Left ventricle myocardium inferior (tissue), 1 donor: ENCODE data around the gene KCNC4. TPM values are rescaled to one million over a fixed set of nuclear protein-coding genes. Genes with fewer than 3 reads are reported as not detected.

ENCODE experiments used
- DNase-seq: peaks from one replicate; pipeline ENCODE4 v3.0.0-alpha.2; 2020
- H3K27ac ChIP-seq: fragments of 200-600 bp; replicated peaks from 2 replicates; pipeline ENCODE4 v1.8.0; 2021
- H3K27me3 ChIP-seq: fragments of 200-600 bp; 2 replicates; pipeline ENCODE4 v1.8.0; 2021; ENCODE audit warnings: low read depth
- H3K36me3 ChIP-seq: fragments of 200-600 bp; 2 replicates; pipeline ENCODE4 v1.8.0; 2021
- H3K4me1 ChIP-seq: fragments of 200-600 bp; 2 replicates; pipeline ENCODE4 v1.8.0; 2021
- H3K4me3 ChIP-seq: fragments of 200-600 bp; 2 replicates; pipeline ENCODE4 v1.8.0; 2021; ENCODE audit warnings: mild to moderate bottlenecking, moderate library complexity
- H3K9me3 ChIP-seq: fragments of 200-600 bp; replicated peaks from 2 replicates; pipeline ENCODE4 v1.8.0; 2021
- CTCF ChIP-seq: fragments of 200-600 bp; IDR thresholded peaks from 2 replicates; pipeline ENCODE4 v1.8.0; 2021; ENCODE audit warnings: antibody characterized with exemption, mild to moderate bottlenecking, borderline replicate concordance
- intact Hi-C: fragments of 100-400 bp; cut with micrococcal nuclease; formaldehyde crosslinking; loops from one replicate; pipeline ENCODE4 v1.11.0; 2022
- total RNA-seq: library from RNA; stranded (reverse); fragmentation: NEBNext Ultra II Directional; extraction: Animal tissue kit (Norgen Biotek cat#: 25700); gene quantifications from one replicate; pipeline ENCODE4 v1.2.1, GENCODE V29; 2021
- donor health status: DM: no; HTN: yes; CAD: no; lungs with severe emphysema.

The KCNC4 gene
- total RNA-seq, 1 donor from 2014 or later = 6.1 TPM

- Histone ChIP-seq H3K4me3 (no peak overlapping the region), H3K27ac (peak overlapping the region; percentile 51), H3K9me3 (peaks cover 15% of the 10 kb centered on the region), H3K36me3 (peaks cover 28% of the 10 kb centered on the region), H3K4me1 (peaks cover 28% of the 10 kb centered on the region), H3K27me3 (no peaks in the 10 kb centered on the region)
- intact Hi-C loops = no loop called here
- no peak for DNase-seq
- no peak for TF ChIP-seq CTCF
These were observed 25.2 kb downstream of the KCNC4 start for GRCh38 chr1:110235181-110235833.

- intact Hi-C loops = no loop called here
- H3K4me3 ChIP-seq = no peak overlapping the region
- H3K27me3 ChIP-seq = no peaks in the 10 kb centered on the region
- no peak for DNase-seq
- peak overlapping the region; percentile 51 for H3K27ac ChIP-seq
- no peak for TF ChIP-seq CTCF
- H3K4me1 ChIP-seq = peaks cover 33% of the 10 kb centered on the region
- H3K9me3 ChIP-seq = peaks cover 15% of the 10 kb centered on the region
- peaks cover 27% of the 10 kb centered on the region for H3K36me3 ChIP-seq
These were observed 25.9 kb downstream of the KCNC4 start for GRCh38 chr1:110235834-110236682.

- no peak overlapping the region for H3K27ac ChIP-seq
- no peaks in the 10 kb centered on the region for H3K27me3 ChIP-seq
- no peak for DNase-seq
- peaks cover 10% of the 10 kb centered on the region for H3K9me3 ChIP-seq
- peaks cover 12% of the 10 kb centered on the region for H3K36me3 ChIP-seq
- intact Hi-C loops = no loop called here
- peaks cover 33% of the 10 kb centered on the region for H3K4me1 ChIP-seq
- TF ChIP-seq CTCF = no peak
- no peak overlapping the region for H3K4me3 ChIP-seq
These were observed 27.5 kb downstream of the KCNC4 start for GRCh38 chr1:110237386-110238152.

- intact Hi-C loops = no loop called here
- Histone ChIP-seq H3K9me3 (no peaks in the 10 kb centered on the region), H3K36me3 (no peaks in the 10 kb centered on the region), H3K4me1 (peaks cover 33% of the 10 kb centered on the region), H3K27me3 (no peaks in the 10 kb centered on the region), H3K4me3 (no peak overlapping the region), H3K27ac (peak overlapping the region; percentile 38)
- no peak for TF ChIP-seq CTCF
- DNase-seq = no peak
These were observed 29.6 kb downstream of the KCNC4 start for GRCh38 chr1:110239441-110240430.
